GM19238 (cell line): ENCODE measurements around the gene VGLL1.

Experiments used
- DNase-seq: peaks from one replicate; pipeline ENCODE4 v3.0.0; 2011; ENCODE audit warnings: low spot score; ENCODE audit not compliant: insufficient read length

VGLL1 gene

GRCh38 chrX:136531951-136532350 lies at the start of gene VGLL1:
Gene VGLL1 (plus strand): TSS chrX:136532215. CDS start chrX:136536021, 3,806 bp downstream.
- no peak for DNase-seq

- DNase-seq, result no peak
Observed at GRCh38 chrX:136487647-136488046, 44.4 kb upstream of the VGLL1 start, which contains the start of gene BRS3. Gene BRS3 (plus strand): TSS chrX:136487947. CDS start chrX:136488115, 168 bp downstream.

- DNase-seq, result no peak
Observed at GRCh38 chrX:136488706-136489105, 43.3 kb upstream of the VGLL1 start.

- DNase-seq, result no peak
Observed at GRCh38 chrX:136491832-136492231, 40.2 kb upstream of the VGLL1 start.

- DNase-seq, result no peak
Observed at GRCh38 chrX:136493011-136493410, 39.0 kb upstream of the VGLL1 start.

GRCh38 chrX:136495043-136495442 lies 37.0 kb upstream of the VGLL1 start:
- no peak for DNase-seq

GRCh38 chrX:136496186-136496763 lies 35.7 kb upstream of the VGLL1 start:
- no peak for DNase-seq

- peak; percentile 59 for DNase-seq
Observed at GRCh38 chrX:136496764-136497555, 35.1 kb upstream of the VGLL1 start.

GRCh38 chrX:136497556-136498052 lies 34.4 kb upstream of the VGLL1 start, which contains the start of gene HTATSF1:
Gene HTATSF1 (plus strand): TSS chrX:136497592. CDS start chrX:136497685, 93 bp downstream.
- no peak for DNase-seq

GRCh38 chrX:136519069-136519468 lies 12.9 kb upstream of the VGLL1 start:
- DNase-seq, result no peak

GRCh38 chrX:136523770-136524169 lies 8.2 kb upstream of the VGLL1 start:
- no peak for DNase-seq

- DNase-seq, result no peak
Observed at GRCh38 chrX:136525738-136526606, 6.0 kb upstream of the VGLL1 start.

- DNase-seq, result no peak
Observed at GRCh38 chrX:136528645-136529315, 3.2 kb upstream of the VGLL1 start.

- DNase-seq, result no peak
Observed at GRCh38 chrX:136529795-136530194, 2.2 kb upstream of the VGLL1 start.

GRCh38 chrX:136534131-136534530 lies 2.1 kb downstream of the VGLL1 start:
- DNase-seq, result no peak

GRCh38 chrX:136538811-136539210 lies 6.8 kb downstream of the VGLL1 start:
- no peak for DNase-seq

- DNase-seq, result no peak
Observed at GRCh38 chrX:136540226-136540625, 8.2 kb downstream of the VGLL1 start.

GRCh38 chrX:136541294-136541693 lies 9.3 kb downstream of the VGLL1 start:
- no peak for DNase-seq

- no peak for DNase-seq
Observed at GRCh38 chrX:136542281-136542680, 10.3 kb downstream of the VGLL1 start.

- no peak for DNase-seq
Observed at GRCh38 chrX:136546371-136546781, 14.4 kb downstream of the VGLL1 start.

- no peak for DNase-seq
Observed at GRCh38 chrX:136549226-136549625, 17.2 kb downstream of the VGLL1 start.
